HEK293 (cell line): Measurements from ENCODE around the gene CC2D2A.

Experiments
- CTCF ChIA-PET: fragments of 350-600 bp; formaldehyde crosslinking; extraction: SDS; loops from one replicate; lab custom pipeline; 2021; ENCODE audit warnings: antibody characterized with exemption; lab: Yijun Ruan, JAX
- POLR2A ChIA-PET: fragments of 300-600 bp; formaldehyde crosslinking; extraction: SDS; loops from one replicate; lab custom pipeline; 2020; ENCODE audit warnings: antibody characterized with exemption, inconsistent platforms; lab: Yijun Ruan, JAX
- H3K27ac ChIP-seq: fragments of 200-500 bp; sonication (Bioruptor generic); 2 replicates; pipeline ENCODE4 v1.5.1; 2014; ENCODE audit warnings: low read depth, low read length, control low read depth, inconsistent platforms; ENCODE audit errors: extremely low read depth
- H3K36me3 ChIP-seq, 2 experiments: fragments of 200-500 bp in 1 of 2; sonication (Bioruptor generic) in 1 of 2; 1 replicate in 1 of 2; 2 replicates in 1 of 2; pipeline ENCODE4 v1.5.1; 2014 to 2017; ENCODE audit warnings: inconsistent platforms in 2 of 2, low read length in 2 of 2; ENCODE audit not compliant: control insufficient read depth in 2 of 2, insufficient read depth in 1 of 2
- H3K4me1 ChIP-seq: fragments of 200-500 bp; sonication (Bioruptor generic); 2 replicates; pipeline ENCODE4 v1.5.1; 2014; ENCODE audit warnings: mild to moderate bottlenecking, low read length, inconsistent platforms; ENCODE audit not compliant: control insufficient read depth, insufficient read depth
- H3K4me3 ChIP-seq: 2 replicates; pipeline ENCODE4 v1.5.1; 2011; ENCODE audit warnings: low read depth, mild to moderate bottlenecking, control low read depth, low read length, moderate library complexity
- H3K9me3 ChIP-seq: fragments of 200-500 bp; sonication (Bioruptor generic); 2 replicates; pipeline ENCODE4 v1.5.1; 2014; ENCODE audit warnings: low read depth, low read length, inconsistent platforms; ENCODE audit not compliant: control insufficient read depth, insufficient read depth
- IKZF3 ChIP-seq: fragments of 450-650 bp; IDR thresholded peaks from 2 replicates; pipeline ENCODE4 v1.5.0; 2018; ENCODE audit warnings: missing biosample characterization, mild to moderate bottlenecking, missing genetic modification characterization, moderate library complexity
- KLF7 ChIP-seq: fragments of 450-650 bp; formaldehyde crosslinking; IDR thresholded peaks from 2 replicates; pipeline ENCODE4 v1.5.1; 2016; ENCODE audit warnings: missing biosample characterization, missing genetic modification characterization, borderline replicate concordance
- MZF1 ChIP-seq: fragments of 450-650 bp; formaldehyde crosslinking; IDR thresholded peaks from 2 replicates; pipeline ENCODE4 v1.5.1; 2017; ENCODE audit warnings: missing biosample characterization, missing genetic modification characterization, borderline replicate concordance
- ZFHX2 ChIP-seq: fragments of 450-650 bp; formaldehyde crosslinking; conservative IDR thresholded peaks from 2 replicates; pipeline ENCODE4 v1.5.1; 2016; ENCODE audit warnings: missing biosample characterization, missing genetic modification characterization
- ZFP69B ChIP-seq: fragments of 450-650 bp; formaldehyde crosslinking; IDR thresholded peaks from 2 replicates; pipeline ENCODE4 v1.5.1; 2016; ENCODE audit warnings: missing biosample characterization, missing genetic modification characterization
- ZIC2 ChIP-seq: fragments of 450-650 bp; formaldehyde crosslinking; IDR thresholded peaks from 2 replicates; pipeline ENCODE4 v1.5.1; 2016; ENCODE audit warnings: missing biosample characterization, missing genetic modification characterization
- ZNF146 ChIP-seq: fragments of 450-650 bp; formaldehyde crosslinking; IDR thresholded peaks from 2 replicates; pipeline ENCODE4 v1.5.1; 2016; ENCODE audit warnings: missing biosample characterization, missing genetic modification characterization
- ZNF404 ChIP-seq: fragments of 450-650 bp; formaldehyde crosslinking; IDR thresholded peaks from 2 replicates; pipeline ENCODE4 v1.5.1; 2017; ENCODE audit warnings: missing biosample characterization, missing genetic modification characterization
- ZNF416 ChIP-seq: fragments of 450-650 bp; formaldehyde crosslinking; IDR thresholded peaks from 2 replicates; pipeline ENCODE4 v1.5.1; 2016; ENCODE audit warnings: missing biosample characterization, missing genetic modification characterization
- ZNF521 ChIP-seq: fragments of 450-650 bp; formaldehyde crosslinking; IDR thresholded peaks from 2 replicates; pipeline ENCODE4 v1.5.1; 2017; ENCODE audit warnings: missing biosample characterization, mild to moderate bottlenecking, missing genetic modification characterization
- ZNF549 ChIP-seq: fragments of 450-650 bp; IDR thresholded peaks from 2 replicates; pipeline ENCODE4 v1.5.1; 2018; ENCODE audit warnings: missing biosample characterization, missing genetic modification characterization, mild to moderate bottlenecking, inconsistent platforms, moderate library complexity
- ZNF571 ChIP-seq: fragments of 450-650 bp; formaldehyde crosslinking; IDR thresholded peaks from 2 replicates; pipeline ENCODE4 v1.5.0; 2017; ENCODE audit warnings: missing biosample characterization, missing genetic modification characterization
- ZNF610 ChIP-seq: fragments of 450-650 bp; formaldehyde crosslinking; IDR thresholded peaks from 2 replicates; pipeline ENCODE4 v1.5.1; 2016; ENCODE audit warnings: missing biosample characterization, missing genetic modification characterization, borderline replicate concordance
- ZNF623 ChIP-seq: fragments of 450-650 bp; formaldehyde crosslinking; IDR thresholded peaks from 2 replicates; pipeline ENCODE4 v1.5.1; 2016; ENCODE audit warnings: missing biosample characterization, missing genetic modification characterization
- ZNF629 ChIP-seq: fragments of 450-650 bp; formaldehyde crosslinking; IDR thresholded peaks from 2 replicates; pipeline ENCODE4 v1.5.1; 2017; ENCODE audit warnings: missing biosample characterization, missing genetic modification characterization
- ZNF658 ChIP-seq: fragments of 450-650 bp; formaldehyde crosslinking; IDR thresholded peaks from 2 replicates; pipeline ENCODE4; 2016; ENCODE audit warnings: missing biosample characterization, missing genetic modification characterization
- ZNF670 ChIP-seq: fragments of 450-650 bp; formaldehyde crosslinking; IDR thresholded peaks from 2 replicates; pipeline ENCODE4 v1.5.1; 2016; ENCODE audit warnings: missing biosample characterization, missing genetic modification characterization, low read depth
- ZNF701 ChIP-seq: fragments of 450-650 bp; formaldehyde crosslinking; IDR thresholded peaks from 2 replicates; pipeline ENCODE4 v1.5.1; 2016; ENCODE audit warnings: missing biosample characterization, missing genetic modification characterization
- ZNF791 ChIP-seq: fragments of 450-650 bp; formaldehyde crosslinking; IDR thresholded peaks from 2 replicates; pipeline ENCODE4 v1.5.1; 2016; ENCODE audit warnings: missing biosample characterization, missing genetic modification characterization
- ZNF830 ChIP-seq: fragments of 450-650 bp; IDR thresholded peaks from 2 replicates; pipeline ENCODE4 v1.5.0; 2018; ENCODE audit warnings: missing biosample characterization, missing genetic modification characterization, low read depth, mild to moderate bottlenecking, moderate library complexity
- ZNF843 ChIP-seq: fragments of 450-650 bp; formaldehyde crosslinking; IDR thresholded peaks from 2 replicates; pipeline ENCODE4 v1.5.1; 2016; ENCODE audit warnings: missing biosample characterization, missing genetic modification characterization
- TF ChIP-seq, protein P1 (sequence below): fragments of 450-650 bp; formaldehyde crosslinking; IDR thresholded peaks from 2 replicates; pipeline ENCODE4 v1.5.1; 2016; ENCODE audit warnings: missing biosample characterization, missing genetic modification characterization
- TF ChIP-seq, protein P2 (sequence below): fragments of 450-650 bp; formaldehyde crosslinking; IDR thresholded peaks from 2 replicates; pipeline ENCODE4 v1.5.1; 2016; ENCODE audit warnings: missing biosample characterization, missing genetic modification characterization
- TF ChIP-seq, protein P3 (sequence below): IDR thresholded peaks from 2 replicates; pipeline ENCODE4 v1.6.1; 2011; ENCODE audit warnings: mild to moderate bottlenecking, low read depth, low read length, borderline replicate concordance
- TF ChIP-seq, protein P4 (sequence below): fragments of 450-650 bp; formaldehyde crosslinking; optimal IDR thresholded peaks from 2 replicates; pipeline ENCODE3; 2016; ENCODE audit warnings: missing biosample characterization, mild to moderate bottlenecking, missing genetic modification characterization

The CC2D2A gene

DNA sequence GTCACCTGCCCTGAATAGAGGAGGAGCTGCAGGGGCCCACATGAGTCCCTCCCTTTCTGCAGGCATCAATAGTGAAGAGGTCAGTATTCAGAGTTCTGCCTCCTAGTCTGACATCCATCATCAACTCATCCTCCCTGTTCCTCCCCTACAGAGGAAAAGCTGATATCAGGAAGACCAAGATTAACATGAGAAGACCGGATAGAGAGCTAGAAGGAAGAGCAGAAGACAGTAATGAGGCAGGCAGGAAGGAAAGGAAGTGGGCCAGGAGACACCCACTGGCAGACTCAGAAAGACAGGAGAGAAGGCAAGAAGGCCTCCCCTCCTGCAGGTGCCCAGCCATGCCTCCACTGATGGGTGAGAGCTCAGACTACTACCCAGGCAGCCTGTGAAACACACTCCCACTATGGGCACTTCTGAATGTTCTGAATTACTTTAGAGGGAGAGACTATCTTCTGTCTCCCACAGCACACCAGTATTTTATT is 74.6 kb downstream of the CC2D2A start:
- Histone ChIP-seq H3K9me3 (no peaks in the 10 kb centered on the region), H3K27ac (no peak overlapping the region), H3K4me3 (no peak overlapping the region), H3K4me1 (no peaks in the 10 kb centered on the region), H3K36me3 (no peaks in the 10 kb centered on the region)
- TF ChIP-seq, protein P1, sequence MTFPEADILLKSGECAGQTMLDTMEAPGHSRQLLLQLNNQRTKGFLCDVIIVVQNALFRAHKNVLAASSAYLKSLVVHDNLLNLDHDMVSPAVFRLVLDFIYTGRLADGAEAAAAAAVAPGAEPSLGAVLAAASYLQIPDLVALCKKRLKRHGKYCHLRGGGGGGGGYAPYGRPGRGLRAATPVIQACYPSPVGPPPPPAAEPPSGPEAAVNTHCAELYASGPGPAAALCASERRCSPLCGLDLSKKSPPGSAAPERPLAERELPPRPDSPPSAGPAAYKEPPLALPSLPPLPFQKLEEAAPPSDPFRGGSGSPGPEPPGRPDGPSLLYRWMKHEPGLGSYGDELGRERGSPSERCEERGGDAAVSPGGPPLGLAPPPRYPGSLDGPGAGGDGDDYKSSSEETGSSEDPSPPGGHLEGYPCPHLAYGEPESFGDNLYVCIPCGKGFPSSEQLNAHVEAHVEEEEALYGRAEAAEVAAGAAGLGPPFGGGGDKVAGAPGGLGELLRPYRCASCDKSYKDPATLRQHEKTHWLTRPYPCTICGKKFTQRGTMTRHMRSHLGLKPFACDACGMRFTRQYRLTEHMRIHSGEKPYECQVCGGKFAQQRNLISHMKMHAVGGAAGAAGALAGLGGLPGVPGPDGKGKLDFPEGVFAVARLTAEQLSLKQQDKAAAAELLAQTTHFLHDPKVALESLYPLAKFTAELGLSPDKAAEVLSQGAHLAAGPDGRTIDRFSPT: no peak
- TF ChIP-seq ZNF629 (tag by site-specific recombination): no peak
- no peak for TF ChIP-seq ZNF416
- TF ChIP-seq, protein P2, sequence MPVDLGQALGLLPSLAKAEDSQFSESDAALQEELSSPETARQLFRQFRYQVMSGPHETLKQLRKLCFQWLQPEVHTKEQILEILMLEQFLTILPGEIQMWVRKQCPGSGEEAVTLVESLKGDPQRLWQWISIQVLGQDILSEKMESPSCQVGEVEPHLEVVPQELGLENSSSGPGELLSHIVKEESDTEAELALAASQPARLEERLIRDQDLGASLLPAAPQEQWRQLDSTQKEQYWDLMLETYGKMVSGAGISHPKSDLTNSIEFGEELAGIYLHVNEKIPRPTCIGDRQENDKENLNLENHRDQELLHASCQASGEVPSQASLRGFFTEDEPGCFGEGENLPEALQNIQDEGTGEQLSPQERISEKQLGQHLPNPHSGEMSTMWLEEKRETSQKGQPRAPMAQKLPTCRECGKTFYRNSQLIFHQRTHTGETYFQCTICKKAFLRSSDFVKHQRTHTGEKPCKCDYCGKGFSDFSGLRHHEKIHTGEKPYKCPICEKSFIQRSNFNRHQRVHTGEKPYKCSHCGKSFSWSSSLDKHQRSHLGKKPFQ (tag by site-specific recombination): no peak
- no peak for TF ChIP-seq ZNF830 (tag by site-specific recombination)
- TF ChIP-seq ZNF843 (tag by site-specific recombination): no peak
- no peak for TF ChIP-seq ZNF146 (tag by site-specific recombination)
- TF ChIP-seq MZF1 (tag by site-specific recombination): no peak
- TF ChIP-seq, protein P3, sequence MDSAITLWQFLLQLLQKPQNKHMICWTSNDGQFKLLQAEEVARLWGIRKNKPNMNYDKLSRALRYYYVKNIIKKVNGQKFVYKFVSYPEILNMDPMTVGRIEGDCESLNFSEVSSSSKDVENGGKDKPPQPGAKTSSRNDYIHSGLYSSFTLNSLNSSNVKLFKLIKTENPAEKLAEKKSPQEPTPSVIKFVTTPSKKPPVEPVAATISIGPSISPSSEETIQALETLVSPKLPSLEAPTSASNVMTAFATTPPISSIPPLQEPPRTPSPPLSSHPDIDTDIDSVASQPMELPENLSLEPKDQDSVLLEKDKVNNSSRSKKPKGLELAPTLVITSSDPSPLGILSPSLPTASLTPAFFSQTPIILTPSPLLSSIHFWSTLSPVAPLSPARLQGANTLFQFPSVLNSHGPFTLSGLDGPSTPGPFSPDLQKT: no peak
- no peak for TF ChIP-seq ZNF521 (tag by site-specific recombination)
- TF ChIP-seq ZFP69B: no peak
- no peak for TF ChIP-seq ZIC2 (tag by site-specific recombination)
- TF ChIP-seq ZNF610: no peak
- no peak for TF ChIP-seq ZNF623 (tag by site-specific recombination)
- TF ChIP-seq ZNF658 (tag by site-specific recombination): no peak
- TF ChIP-seq, protein P4, sequence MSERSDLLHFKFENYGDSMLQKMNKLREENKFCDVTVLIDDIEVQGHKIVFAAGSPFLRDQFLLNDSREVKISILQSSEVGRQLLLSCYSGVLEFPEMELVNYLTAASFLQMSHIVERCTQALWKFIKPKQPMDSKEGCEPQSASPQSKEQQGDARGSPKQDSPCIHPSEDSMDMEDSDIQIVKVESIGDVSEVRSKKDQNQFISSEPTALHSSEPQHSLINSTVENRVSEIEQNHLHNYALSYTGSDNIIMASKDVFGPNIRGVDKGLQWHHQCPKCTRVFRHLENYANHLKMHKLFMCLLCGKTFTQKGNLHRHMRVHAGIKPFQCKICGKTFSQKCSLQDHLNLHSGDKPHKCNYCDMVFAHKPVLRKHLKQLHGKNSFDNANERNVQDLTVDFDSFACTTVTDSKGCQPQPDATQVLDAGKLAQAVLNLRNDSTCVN (tag by site-specific recombination): no peak
- no peak for TF ChIP-seq ZNF404 (tag by site-specific recombination)
- TF ChIP-seq ZNF701 (tag by site-specific recombination): no peak
- no peak for TF ChIP-seq KLF7 (tag by site-specific recombination)
- no peak for TF ChIP-seq ZNF571 (tag by site-specific recombination)
- CTCF ChIA-PET: no interaction called here
- POLR2A ChIA-PET: no interaction called here

DNA sequence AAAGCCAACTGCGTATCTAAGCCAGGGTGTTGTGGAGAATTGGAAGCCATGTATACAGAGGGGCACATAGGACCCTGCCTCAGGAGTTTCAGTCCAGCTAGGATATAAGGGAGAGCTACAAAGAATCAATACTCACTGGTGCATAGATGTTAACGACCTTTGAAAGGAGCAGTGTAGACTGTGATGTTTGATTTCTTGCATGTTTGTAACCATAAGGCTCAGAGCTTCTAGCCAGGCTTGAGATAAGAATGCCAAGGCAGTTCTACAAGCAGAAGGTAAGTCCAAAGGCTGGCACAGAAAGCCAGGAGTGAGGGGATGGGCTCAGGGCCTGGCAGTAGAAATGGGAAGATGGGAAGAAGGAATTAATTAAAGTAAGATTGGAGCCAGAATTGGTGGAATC is 75.7 kb downstream of the CC2D2A start:
- no peaks in the 10 kb centered on the region for H3K9me3 ChIP-seq
- POLR2A ChIA-PET: no interaction called here
- CTCF ChIA-PET: interaction anchor here (0.7 kb wide), 1 partner anchor 61 kb away, joined by 3 read pairs; no protein-coding TSS in a partner anchor

More for the DNA sequence above, 75.7 kb downstream of the CC2D2A start:
- H3K36me3 ChIP-seq: no peaks in the 10 kb centered on the region
- TF ChIP-seq ZNF791 (tag by site-specific recombination) (no peak), ZNF549 (tag by site-specific recombination) (no peak), ZNF670 (tag by site-specific recombination) (no peak), ZFHX2 (tag by site-specific recombination) (no peak), IKZF3 (tag by site-specific recombination) (no peak)
- H3K27ac ChIP-seq: no peak overlapping the region
- H3K4me3 ChIP-seq: no peak overlapping the region
- no peaks in the 10 kb centered on the region for H3K4me1 ChIP-seq
